Loucy (cell line): ENCODE results near the gene ZFYVE26.

Experiments used
- H2AFZ ChIP-seq: fragments of 200-600 bp; sonication (generic); 2 replicates; pipeline ENCODE4 v1.6.0; 2016; ENCODE audit warnings: antibody characterized with exemption, mild to moderate bottlenecking, low read length, moderate library complexity
- H3F3A ChIP-seq: fragments of 200-600 bp; 2 replicates; pipeline ENCODE4 v1.6.0; 2016; ENCODE audit warnings: antibody characterized with exemption, low read depth, mild to moderate bottlenecking
- H3K27me3 ChIP-seq: fragments of 200-600 bp; sonication (generic); 2 replicates; pipeline ENCODE4 v1.6.1; 2014; ENCODE audit warnings: low read length, mild to moderate bottlenecking; ENCODE audit not compliant: insufficient read depth, poor library complexity, severe bottlenecking
- H3K36me3 ChIP-seq: fragments of 200-600 bp; sonication (generic); 2 replicates; pipeline ENCODE4 v1.6.1; 2016; ENCODE audit warnings: low read length; ENCODE audit not compliant: insufficient read depth
- H3K4me1 ChIP-seq: fragments of 200-600 bp; sonication (generic); 2 replicates; pipeline ENCODE4 v1.5.1; 2014; ENCODE audit warnings: low read length, mild to moderate bottlenecking; ENCODE audit not compliant: insufficient read depth, poor library complexity, severe bottlenecking
- H3K4me2 ChIP-seq: fragments of 200-600 bp; sonication (generic); 2 replicates; pipeline ENCODE4 v1.6.0; 2014; ENCODE audit warnings: antibody characterized with exemption, low read length, low read depth, mild to moderate bottlenecking; ENCODE audit not compliant: poor library complexity, severe bottlenecking
- H3K4me3 ChIP-seq: fragments of 200-600 bp; sonication (generic); 2 replicates; pipeline ENCODE4 v1.5.1; 2014; ENCODE audit warnings: low read length, mild to moderate bottlenecking, mixed read lengths; ENCODE audit not compliant: poor library complexity, severe bottlenecking
- H3K79me2 ChIP-seq: fragments of 200-600 bp; sonication (generic); 2 replicates; pipeline ENCODE4 v1.6.1; 2014; ENCODE audit warnings: low read length; ENCODE audit not compliant: insufficient read depth
- H3K9ac ChIP-seq: fragments of 200-600 bp; sonication (generic); 2 replicates; pipeline ENCODE4 v1.6.0; 2014; ENCODE audit warnings: mild to moderate bottlenecking, low read depth, low read length, moderate library complexity; ENCODE audit not compliant: poor library complexity, severe bottlenecking
- H3K9me2 ChIP-seq: fragments of 200-600 bp; sonication (generic); replicated peaks from 2 replicates; pipeline ENCODE4 v1.6.1; 2016; ENCODE audit warnings: low read depth, low read length, mixed read lengths
- H3K9me3 ChIP-seq: fragments of 200-600 bp; sonication (generic); 2 replicates; pipeline ENCODE4 v1.6.1; 2014; ENCODE audit warnings: mild to moderate bottlenecking, antibody characterized with exemption, low read length, low read depth; ENCODE audit not compliant: insufficient read depth
- H4K20me1 ChIP-seq: fragments of 200-600 bp; sonication (generic); 2 replicates; pipeline ENCODE4 v1.6.0; 2014; ENCODE audit warnings: antibody characterized with exemption, low read length, mild to moderate bottlenecking; ENCODE audit not compliant: insufficient read depth, poor library complexity, severe bottlenecking
- CTCF ChIP-seq: fragments of 200-600 bp; sonication (generic); conservative IDR thresholded peaks from 2 replicates; pipeline ENCODE4 v1.5.1; 2014; ENCODE audit warnings: mild to moderate bottlenecking, antibody characterized with exemption, low read length
- EZH2phosphoT487 ChIP-seq: fragments of 200-600 bp; IDR thresholded peaks from 2 replicates; pipeline ENCODE4 v1.6.1; 2018; ENCODE audit warnings: antibody characterized with exemption, mild to moderate bottlenecking, moderate library complexity, borderline replicate concordance

The ZFYVE26 gene

DNA sequence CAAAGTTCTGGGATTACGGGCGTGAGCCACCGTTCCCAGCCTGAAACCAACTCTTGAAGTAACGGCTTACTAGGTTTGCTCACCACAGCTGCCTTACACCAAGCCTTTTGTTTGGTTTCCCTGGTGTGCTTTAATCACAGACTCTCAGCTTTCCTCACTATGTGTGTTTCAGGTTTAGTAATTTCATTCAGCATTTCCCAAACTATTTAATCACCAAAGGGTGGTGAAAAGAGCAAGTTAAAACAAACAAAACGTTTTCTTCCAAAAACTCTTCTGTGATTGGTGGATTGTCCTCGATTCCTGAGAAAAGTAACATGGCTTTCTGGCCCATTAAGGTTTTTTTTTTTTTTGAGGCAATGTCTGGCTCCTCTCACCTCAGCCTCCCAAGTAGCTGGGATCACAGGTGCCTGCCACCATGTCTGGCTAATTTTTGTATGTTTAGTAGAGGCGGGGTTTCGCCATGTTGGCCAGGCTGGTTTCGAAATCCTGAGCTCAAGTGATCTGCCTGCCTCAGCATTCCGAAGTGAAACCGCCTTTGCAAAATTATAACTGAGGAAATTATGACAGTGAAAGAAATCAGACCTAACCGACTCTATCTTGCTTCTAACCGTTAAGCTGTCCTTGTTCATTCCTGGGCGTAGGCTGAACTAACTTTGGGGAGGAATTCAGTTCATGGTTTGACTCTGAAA is 1.5 kb upstream of the ZFYVE26 start:
- no peak overlapping the region for H2AFZ ChIP-seq
- peaks cover 5% of the 10 kb centered on the region for H4K20me1 ChIP-seq
- peak overlapping the region; percentile 78 for H3K9ac ChIP-seq
- H3K4me1 ChIP-seq, result peaks cover 30% of the 10 kb centered on the region
- H3K4me2 ChIP-seq, result peak overlapping the region; percentile 87
- no peaks in the 10 kb centered on the region for H3K9me3 ChIP-seq
- H3K36me3 ChIP-seq, result no peaks in the 10 kb centered on the region
- H3F3A ChIP-seq, result no peaks in the 10 kb centered on the region
- peak overlapping the region; percentile 91 for H3K4me3 ChIP-seq
- H3K79me2 ChIP-seq, result peaks cover 30% of the 10 kb centered on the region
- no peak for TF ChIP-seq CTCF
- no peak for TF ChIP-seq EZH2phosphoT487
- no peaks in the 10 kb centered on the region for H3K9me2 ChIP-seq
- H3K27me3 ChIP-seq, result no peaks in the 10 kb centered on the region

GRCh38 chr14:67815573-67816225 is 691 bp downstream of the ZFYVE26 start:
- peak overlapping the region; percentile 87 for H3K4me2 ChIP-seq
- TF ChIP-seq EZH2phosphoT487 (no peak), CTCF (no peak)
- H3K4me1 ChIP-seq, result peaks cover 24% of the 10 kb centered on the region
- H3F3A ChIP-seq, result no peaks in the 10 kb centered on the region
- H3K4me3 ChIP-seq, result peak overlapping the region; percentile 91
- H3K27me3 ChIP-seq, result no peaks in the 10 kb centered on the region
- no peak overlapping the region; the same call in 1 of the 2 replicates for H2AFZ ChIP-seq
- H3K79me2 ChIP-seq, result peaks cover 23% of the 10 kb centered on the region
- peak overlapping the region; percentile 78 for H3K9ac ChIP-seq
- H3K36me3 ChIP-seq, result peaks cover under 1% of the 10 kb centered on the region; the same call in 1 of the 2 replicates
- H3K9me2 ChIP-seq, result no peaks in the 10 kb centered on the region
- H3K9me3 ChIP-seq, result no peaks in the 10 kb centered on the region
- peaks cover 5% of the 10 kb centered on the region for H4K20me1 ChIP-seq

- Histone ChIP-seq H4K20me1 (peaks cover 5% of the 10 kb centered on the region), H3K4me1 (peaks cover 19% of the 10 kb centered on the region), H3K9ac (no peak overlapping the region), H3K9me3 (no peaks in the 10 kb centered on the region), H3K4me3 (peak overlapping the region; percentile 91), H3K4me2 (peak overlapping the region; percentile 87), H3F3A (no peaks in the 10 kb centered on the region), H3K79me2 (peaks cover 19% of the 10 kb centered on the region), H3K36me3 (peaks cover 5% of the 10 kb centered on the region; the same call in 1 of the 2 replicates), H3K27me3 (no peaks in the 10 kb centered on the region), H3K9me2 (no peaks in the 10 kb centered on the region), H2AFZ (no peak overlapping the region)
- TF ChIP-seq EZH2phosphoT487 (no peak), CTCF (no peak)
Measured at GRCh38 chr14:67814821-67815220, 1.6 kb downstream of the ZFYVE26 start.
